GM12865 (cell line): Measurements from ENCODE around the gene SFTPB.

Source experiments
- DNase-seq: peaks from one replicate; pipeline ENCODE4 v3.0.0; 2010; ENCODE audit warnings: low read depth
- H3K4me3 ChIP-seq: 2 replicates; pipeline ENCODE4 v1.5.1; 2011; ENCODE audit warnings: mild to moderate bottlenecking, low read depth, low read length, control low read depth
- TF ChIP-seq, protein P1 (sequence below): IDR thresholded peaks from 2 replicates; pipeline ENCODE4 v1.5.1; 2011; ENCODE audit warnings: low read length, control low read depth, low read depth, inconsistent platforms; ENCODE audit not compliant: insufficient read depth; ENCODE audit errors: missing control alignments

Gene SFTPB

DNA sequence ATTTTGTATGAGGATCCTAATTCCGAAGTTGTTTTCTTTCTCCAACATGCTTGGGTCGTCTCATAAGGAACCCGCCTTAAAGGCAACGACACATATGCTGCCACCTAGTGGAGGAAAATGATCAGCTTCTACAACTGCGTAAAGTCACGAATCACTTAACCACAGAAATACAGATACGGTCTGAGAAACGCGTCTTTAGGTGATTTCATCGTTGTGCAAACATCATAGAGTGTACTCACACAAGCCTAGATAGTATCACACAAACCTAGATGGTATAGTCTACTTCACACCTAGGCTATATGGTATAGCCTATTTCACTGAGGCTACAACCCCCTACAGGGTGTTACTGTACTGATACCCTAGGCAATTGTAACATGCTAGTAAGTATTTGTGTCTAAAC, 39.3 kb upstream of the SFTPB start:
- no peak overlapping the region for H3K4me3 ChIP-seq
- peak; percentile 91 for DNase-seq
- TF ChIP-seq, protein P1, sequence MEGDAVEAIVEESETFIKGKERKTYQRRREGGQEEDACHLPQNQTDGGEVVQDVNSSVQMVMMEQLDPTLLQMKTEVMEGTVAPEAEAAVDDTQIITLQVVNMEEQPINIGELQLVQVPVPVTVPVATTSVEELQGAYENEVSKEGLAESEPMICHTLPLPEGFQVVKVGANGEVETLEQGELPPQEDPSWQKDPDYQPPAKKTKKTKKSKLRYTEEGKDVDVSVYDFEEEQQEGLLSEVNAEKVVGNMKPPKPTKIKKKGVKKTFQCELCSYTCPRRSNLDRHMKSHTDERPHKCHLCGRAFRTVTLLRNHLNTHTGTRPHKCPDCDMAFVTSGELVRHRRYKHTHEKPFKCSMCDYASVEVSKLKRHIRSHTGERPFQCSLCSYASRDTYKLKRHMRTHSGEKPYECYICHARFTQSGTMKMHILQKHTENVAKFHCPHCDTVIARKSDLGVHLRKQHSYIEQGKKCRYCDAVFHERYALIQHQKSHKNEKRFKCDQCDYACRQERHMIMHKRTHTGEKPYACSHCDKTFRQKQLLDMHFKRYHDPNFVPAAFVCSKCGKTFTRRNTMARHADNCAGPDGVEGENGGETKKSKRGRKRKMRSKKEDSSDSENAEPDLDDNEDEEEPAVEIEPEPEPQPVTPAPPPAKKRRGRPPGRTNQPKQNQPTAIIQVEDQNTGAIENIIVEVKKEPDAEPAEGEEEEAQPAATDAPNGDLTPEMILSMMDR = peak; percentile 79

DNA sequence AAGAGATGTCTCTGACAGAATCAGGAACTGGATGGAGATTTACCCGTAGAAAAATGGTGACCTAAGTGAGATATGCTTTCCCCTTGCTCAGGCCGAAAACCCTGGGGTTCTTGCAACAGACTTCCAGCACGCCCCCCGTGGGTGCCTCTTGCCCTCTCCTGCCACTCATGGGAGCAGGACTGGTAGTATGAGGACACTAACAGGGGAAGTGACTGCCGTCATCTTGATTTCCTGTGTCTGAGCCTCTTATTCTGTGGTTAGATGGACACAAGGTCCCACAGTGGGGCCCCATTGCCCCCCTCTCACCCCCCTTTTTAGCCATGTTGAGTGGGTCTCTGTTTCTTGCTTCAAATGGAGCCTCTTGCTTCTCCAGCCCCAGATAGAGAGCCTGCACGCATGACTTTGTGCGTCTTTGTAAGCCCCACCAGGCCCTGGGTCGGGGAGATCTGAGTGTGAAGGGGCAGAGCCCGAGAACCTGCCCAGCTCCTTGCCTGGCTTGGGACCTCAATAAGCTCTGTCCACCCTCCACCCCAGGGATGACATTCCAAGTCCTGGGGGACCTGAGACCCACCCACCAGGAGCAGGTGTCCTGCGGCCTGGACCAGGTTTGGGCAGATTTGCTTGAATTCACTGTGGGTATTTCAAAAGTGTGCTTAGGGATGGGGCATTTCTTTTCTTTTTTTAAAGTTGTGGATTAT, 38.7 kb upstream of the SFTPB start:
- TF ChIP-seq, protein P1 = no peak
- no peak for DNase-seq
- H3K4me3 ChIP-seq = no peak overlapping the region

DNA sequence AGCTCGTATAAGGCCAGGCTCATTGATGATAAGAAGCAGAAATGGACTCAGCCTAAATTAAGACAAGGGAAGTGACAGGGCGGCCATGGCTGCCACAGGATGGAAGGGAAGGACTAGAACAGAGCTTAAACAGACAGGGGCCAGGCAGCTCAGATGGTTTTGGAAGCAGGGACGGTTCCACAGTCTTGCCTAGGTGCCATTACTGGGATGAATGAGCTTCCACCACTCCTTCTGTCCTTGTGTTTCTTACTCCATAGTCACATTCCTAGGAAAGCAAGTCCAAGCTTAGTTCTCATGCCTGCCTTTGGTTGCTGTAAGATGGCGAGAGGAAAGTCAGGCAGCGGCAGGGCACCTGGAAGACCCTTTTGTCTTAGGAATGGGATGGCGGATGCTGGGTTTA, 38.1 kb upstream of the SFTPB start:
- TF ChIP-seq, protein P1 = no peak
- no peak for DNase-seq
- H3K4me3 ChIP-seq = no peak overlapping the region

DNA sequence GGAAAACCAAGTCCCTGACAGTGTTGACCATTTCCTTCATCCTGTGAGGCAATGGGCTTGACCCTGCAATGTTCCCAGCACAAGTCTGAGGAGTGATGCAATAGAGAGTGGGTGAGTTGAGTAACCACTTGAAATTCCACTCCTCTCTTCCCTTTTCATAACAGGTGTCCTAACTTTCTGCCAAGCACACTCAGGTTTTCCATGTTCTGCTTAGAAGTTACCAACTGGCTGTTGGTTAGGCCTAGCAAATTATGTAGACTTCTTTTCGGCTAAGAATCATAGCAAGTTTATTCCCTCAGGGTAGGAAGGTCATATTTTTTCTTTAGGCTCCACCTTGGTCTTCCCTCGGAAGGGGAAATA, 37.7 kb upstream of the SFTPB start:
- H3K4me3 ChIP-seq = no peak overlapping the region
- TF ChIP-seq, protein P1 = no peak
- no peak for DNase-seq

DNA sequence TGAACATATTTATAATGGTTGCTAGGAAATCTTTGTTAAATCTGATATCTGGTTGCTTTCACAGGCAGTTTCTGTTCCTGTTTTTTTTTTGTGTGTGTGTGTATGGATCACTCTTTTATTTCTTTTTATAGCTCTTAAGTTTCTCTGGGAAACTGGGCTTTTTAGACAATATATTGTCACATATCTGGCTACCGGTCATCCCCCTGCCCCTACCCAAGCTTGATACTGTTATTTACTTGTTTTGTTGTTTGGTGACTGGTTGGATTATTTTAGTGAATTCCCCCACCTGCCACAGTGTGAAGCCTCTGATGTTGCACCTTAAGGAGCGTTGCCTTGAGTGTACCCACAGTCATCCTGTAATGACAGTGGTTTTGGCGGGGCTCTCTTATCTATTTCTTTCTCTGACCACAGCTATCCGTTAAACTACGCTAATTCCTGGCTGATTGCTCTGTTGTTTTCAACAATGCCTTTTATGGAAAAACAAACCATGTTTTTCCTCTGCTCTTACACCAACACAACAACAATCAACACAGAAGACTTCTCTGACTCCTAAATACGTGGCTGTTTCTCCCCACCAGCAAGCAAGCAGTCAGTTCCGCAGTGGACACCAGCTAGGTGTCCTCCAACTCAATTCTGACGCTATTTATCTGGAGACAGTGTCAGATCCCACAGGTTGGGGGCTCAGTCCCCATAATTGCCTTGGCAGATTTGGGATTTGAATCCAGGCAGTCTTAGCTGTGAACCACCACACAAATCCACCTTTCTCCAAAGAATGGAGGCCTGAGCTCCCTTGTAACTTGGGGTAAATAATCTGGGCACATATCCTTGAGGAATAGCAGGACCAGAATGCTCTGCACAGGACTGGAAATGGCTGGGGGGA, 37.0 kb upstream of the SFTPB start:
- DNase-seq = peak; percentile 68
- peak overlapping the region; percentile 21; the same call in 1 of the 2 replicates for H3K4me3 ChIP-seq
- TF ChIP-seq, protein P1 = no peak

DNA sequence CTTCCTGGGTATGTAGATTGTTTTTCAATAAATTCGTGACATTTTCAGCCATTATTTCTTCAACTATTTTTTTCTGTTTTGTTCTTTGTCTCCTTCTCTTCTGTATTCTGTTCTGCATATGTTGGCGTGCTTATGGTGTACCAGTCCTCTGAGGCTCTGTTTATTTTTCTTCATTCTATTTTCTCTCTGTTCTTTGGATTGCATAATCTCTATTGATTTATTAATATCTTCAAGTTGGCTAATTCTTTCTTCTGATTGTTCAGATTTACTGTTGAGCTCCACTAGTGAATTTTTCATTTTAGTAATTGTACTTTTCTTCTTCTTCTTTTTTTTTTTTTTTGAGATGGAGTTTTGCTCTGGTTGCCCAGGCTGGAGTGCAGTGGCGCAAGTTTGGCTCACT, 36.0 kb upstream of the SFTPB start:
- no peak overlapping the region for H3K4me3 ChIP-seq
- no peak for DNase-seq
- TF ChIP-seq, protein P1 = no peak

DNA sequence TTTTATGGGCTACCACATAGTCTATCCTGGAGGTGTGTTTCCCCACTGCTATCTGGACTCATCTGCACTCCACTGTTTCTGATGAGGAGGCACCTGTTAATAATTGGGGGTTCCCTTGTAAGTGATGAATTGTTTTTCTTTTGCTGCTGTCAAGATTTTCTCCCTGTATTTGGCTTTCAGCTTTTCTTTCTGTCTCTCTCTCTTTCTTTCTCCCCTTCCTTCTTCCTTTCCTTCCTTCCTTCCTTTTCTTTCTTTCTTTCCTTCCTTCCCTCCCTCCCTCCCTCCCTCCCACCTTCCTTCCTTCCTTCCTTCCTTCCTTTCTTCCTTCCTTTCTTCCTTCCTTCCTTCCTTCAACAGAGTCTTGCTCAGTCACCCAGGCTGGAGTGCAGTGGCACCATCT, 35.3 kb upstream of the SFTPB start:
- no peak for DNase-seq
- H3K4me3 ChIP-seq = no peak overlapping the region
- TF ChIP-seq, protein P1 = no peak
